ENCODE results near the gene TOP1.

The TOP1 gene

DNA sequence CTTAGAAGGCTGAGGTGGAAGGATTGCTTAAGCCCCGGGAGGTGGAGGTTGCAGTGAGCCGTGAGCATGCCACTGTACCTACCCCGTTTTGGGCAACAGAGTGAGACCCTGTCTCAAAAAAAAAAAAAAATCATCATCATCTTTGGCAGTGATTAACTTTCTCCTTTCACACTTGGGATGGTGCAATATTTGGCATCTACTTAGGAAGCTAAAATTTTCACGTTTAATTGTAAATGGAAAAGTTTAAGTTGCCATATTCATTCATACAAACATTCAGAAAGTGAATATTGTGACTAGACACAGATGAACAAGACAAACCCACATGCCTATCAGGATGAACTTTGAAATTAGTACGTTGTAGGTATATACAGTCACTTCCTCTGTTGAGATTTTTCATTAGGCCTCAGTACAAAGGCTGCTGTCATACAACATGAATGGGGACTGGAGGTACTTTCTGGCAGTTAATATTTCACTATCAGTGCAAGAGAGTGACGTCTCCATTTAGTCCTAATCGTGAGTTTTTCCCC is 10.3 kb downstream of the TOP1 start:
- TF ChIP-seq, protein P1, sequence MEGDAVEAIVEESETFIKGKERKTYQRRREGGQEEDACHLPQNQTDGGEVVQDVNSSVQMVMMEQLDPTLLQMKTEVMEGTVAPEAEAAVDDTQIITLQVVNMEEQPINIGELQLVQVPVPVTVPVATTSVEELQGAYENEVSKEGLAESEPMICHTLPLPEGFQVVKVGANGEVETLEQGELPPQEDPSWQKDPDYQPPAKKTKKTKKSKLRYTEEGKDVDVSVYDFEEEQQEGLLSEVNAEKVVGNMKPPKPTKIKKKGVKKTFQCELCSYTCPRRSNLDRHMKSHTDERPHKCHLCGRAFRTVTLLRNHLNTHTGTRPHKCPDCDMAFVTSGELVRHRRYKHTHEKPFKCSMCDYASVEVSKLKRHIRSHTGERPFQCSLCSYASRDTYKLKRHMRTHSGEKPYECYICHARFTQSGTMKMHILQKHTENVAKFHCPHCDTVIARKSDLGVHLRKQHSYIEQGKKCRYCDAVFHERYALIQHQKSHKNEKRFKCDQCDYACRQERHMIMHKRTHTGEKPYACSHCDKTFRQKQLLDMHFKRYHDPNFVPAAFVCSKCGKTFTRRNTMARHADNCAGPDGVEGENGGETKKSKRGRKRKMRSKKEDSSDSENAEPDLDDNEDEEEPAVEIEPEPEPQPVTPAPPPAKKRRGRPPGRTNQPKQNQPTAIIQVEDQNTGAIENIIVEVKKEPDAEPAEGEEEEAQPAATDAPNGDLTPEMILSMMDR (IDR thresholded peaks at IDR 0.05; ENCODE audit: extremely low read depth, insufficient read depth, missing control alignments): no peak
- in situ Hi-C loops (cut with MboI; ENCODE audit: low pct_unique_long_range_greater_than_20kb, low sequenced_read_pairs, unreplicated experiment): no loop called here
- no peak for DNase-seq (ENCODE audit: low spot score)

DNA sequence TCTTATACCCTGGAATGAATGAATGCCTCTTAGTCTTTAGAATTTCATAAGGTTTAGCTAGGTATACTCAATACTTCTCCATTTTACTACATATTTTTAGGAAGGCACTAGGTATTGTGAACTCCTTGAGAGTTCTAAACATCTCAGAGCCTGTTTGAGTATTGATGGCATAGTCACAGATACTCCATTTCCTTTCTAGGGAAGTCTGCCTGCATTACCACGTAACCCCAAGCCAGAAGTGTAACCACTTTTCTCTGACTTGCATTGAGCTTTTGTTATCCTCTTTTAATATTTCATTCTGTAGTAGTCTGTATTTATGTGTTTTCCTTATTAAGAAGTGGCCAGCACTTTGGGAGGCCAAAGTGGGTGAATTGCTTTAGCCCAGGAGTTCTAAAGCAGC is 12.2 kb downstream of the TOP1 start:
- no peak for DNase-seq (ENCODE audit: low spot score)
- TF ChIP-seq, protein P1 (IDR thresholded peaks at IDR 0.05; ENCODE audit: extremely low read depth, insufficient read depth, missing control alignments): no peak
- in situ Hi-C loops (cut with MboI; ENCODE audit: low pct_unique_long_range_greater_than_20kb, low sequenced_read_pairs, unreplicated experiment): no loop called here

DNA sequence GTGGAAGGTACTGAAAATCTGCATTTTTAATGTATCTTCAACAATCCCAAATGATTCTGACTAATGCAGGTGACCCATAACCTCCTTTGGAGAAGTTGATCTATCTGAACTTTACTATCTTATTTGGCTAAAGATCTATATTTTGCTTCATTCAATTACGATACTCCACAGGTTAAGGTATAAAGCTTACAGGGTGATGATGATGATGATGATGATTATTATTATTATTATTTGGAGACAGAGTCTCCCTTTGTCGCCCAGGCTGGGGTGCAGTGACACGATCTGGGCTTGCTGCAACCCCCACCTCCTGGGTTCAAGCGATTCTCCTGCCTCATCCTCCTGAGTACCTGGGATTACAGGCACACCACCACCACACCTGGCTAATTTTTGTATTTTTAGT is 13.1 kb downstream of the TOP1 start:
- in situ Hi-C loops (cut with MboI; ENCODE audit: low pct_unique_long_range_greater_than_20kb, low sequenced_read_pairs, unreplicated experiment): no loop called here
- no peak for DNase-seq (ENCODE audit: low spot score)
- TF ChIP-seq, protein P1 (IDR thresholded peaks at IDR 0.05; ENCODE audit: extremely low read depth, insufficient read depth, missing control alignments): no peak

DNA sequence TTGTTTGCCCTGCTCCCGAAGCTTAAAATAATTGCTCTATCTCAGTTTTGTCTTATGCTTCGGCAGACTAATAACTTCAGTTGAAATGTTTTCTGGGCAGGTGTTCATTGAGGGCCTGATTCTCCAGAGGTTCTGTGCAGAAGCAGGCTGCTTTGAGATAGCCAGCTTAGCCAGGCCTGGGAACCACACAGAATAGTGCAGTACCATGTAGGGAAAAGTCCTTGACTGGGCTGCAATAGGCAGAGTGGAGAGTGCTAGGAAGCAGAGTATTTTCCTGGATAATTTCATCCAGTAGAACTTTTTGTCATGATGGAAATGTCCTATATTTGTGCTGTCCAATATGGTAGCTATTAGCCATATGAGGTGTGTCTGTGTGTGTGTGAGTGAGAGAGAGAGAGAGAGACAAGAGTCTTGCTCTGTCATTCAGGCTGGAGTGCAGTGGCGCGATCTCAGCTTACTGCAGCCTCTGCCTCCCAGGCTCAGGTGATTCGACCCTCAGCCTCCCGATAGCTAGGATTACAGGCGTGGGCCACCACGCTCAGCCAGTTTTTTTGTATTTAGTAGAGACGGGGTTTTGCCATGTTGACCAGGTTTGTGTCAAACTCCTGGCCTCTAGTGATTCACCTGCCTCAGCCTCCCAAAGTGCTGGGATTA is 15.9 kb downstream of the TOP1 start:
- TF ChIP-seq, protein P1 (IDR thresholded peaks at IDR 0.05; ENCODE audit: extremely low read depth, insufficient read depth, missing control alignments): no peak
- in situ Hi-C loops (cut with MboI; ENCODE audit: low pct_unique_long_range_greater_than_20kb, low sequenced_read_pairs, unreplicated experiment): no loop called here
- DNase-seq (ENCODE audit: low spot score): no peak

DNA sequence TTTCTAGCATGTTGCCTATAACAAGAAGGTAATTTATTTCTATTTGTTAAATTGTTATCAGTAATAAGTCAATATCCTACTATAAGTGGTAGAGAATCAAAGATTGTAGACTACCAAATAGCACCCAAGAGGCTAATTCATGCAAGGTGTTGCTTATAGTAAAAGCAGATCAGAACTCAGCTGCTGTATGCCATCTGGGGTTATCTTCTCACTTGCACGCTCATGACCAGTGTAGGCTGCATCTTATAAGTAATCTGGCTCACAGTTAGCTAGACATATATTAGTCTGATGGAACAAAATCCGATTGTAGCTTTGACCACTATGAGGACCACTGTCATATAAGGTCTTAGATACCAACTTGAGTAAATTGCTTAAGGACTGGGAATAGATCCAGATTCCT is 17.0 kb downstream of the TOP1 start:
- no peak for DNase-seq (ENCODE audit: low spot score)
- in situ Hi-C loops (cut with MboI; ENCODE audit: low pct_unique_long_range_greater_than_20kb, low sequenced_read_pairs, unreplicated experiment): no loop called here
- TF ChIP-seq, protein P1 (IDR thresholded peaks at IDR 0.05; ENCODE audit: extremely low read depth, insufficient read depth, missing control alignments): no peak

DNA sequence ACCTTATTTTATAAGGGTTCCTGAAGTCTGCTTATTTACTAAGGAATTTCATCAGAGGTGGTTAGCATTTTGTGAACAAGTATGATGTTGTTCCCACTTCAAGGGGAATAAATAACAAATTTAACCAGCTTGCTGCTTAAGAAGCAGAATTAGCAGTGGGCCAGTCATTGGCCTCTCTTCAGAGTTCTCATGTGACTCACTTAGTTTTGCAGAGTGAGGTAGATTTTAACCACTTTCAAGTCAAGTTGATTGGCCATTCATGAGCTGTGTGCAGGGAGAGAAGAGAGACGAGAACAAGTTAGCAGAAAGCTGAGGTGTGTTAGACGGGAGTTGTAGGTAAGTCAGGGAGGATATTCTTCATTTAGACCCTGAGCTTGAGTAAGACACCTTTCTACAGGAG is 18.1 kb downstream of the TOP1 start:
- in situ Hi-C loops (cut with MboI; ENCODE audit: low pct_unique_long_range_greater_than_20kb, low sequenced_read_pairs, unreplicated experiment): no loop called here
- no peak for DNase-seq (ENCODE audit: low spot score)
- TF ChIP-seq, protein P1 (IDR thresholded peaks at IDR 0.05; ENCODE audit: extremely low read depth, insufficient read depth, missing control alignments): no peak
